ENCODE results near the gene MAST2. TPM values are rescaled to one million over a fixed set of nuclear protein-coding genes. Genes with fewer than 3 reads are reported as not detected.

MAST2 gene
- total RNA-seq, 1 donor from 2014 or later = 60.7 TPM

- no peak for DNase-seq (ENCODE audit: low spot score in 2 of 2, unreplicated experiment in 2 of 2)
- no peaks in the 10 kb centered on the region for H3K27me3 Mint-ChIP-seq (ENCODE audit: low read depth)
- H3K9me3 Mint-ChIP-seq = peaks cover 26% of the 10 kb centered on the region
- peak overlapping the region; percentile 88 for H3K27ac Mint-ChIP-seq
- peaks cover 31% of the 10 kb centered on the region for H3K36me3 Mint-ChIP-seq
- H3K4me3 Mint-ChIP-seq = no peak overlapping the region
- TF ChIP-seq, protein P1, sequence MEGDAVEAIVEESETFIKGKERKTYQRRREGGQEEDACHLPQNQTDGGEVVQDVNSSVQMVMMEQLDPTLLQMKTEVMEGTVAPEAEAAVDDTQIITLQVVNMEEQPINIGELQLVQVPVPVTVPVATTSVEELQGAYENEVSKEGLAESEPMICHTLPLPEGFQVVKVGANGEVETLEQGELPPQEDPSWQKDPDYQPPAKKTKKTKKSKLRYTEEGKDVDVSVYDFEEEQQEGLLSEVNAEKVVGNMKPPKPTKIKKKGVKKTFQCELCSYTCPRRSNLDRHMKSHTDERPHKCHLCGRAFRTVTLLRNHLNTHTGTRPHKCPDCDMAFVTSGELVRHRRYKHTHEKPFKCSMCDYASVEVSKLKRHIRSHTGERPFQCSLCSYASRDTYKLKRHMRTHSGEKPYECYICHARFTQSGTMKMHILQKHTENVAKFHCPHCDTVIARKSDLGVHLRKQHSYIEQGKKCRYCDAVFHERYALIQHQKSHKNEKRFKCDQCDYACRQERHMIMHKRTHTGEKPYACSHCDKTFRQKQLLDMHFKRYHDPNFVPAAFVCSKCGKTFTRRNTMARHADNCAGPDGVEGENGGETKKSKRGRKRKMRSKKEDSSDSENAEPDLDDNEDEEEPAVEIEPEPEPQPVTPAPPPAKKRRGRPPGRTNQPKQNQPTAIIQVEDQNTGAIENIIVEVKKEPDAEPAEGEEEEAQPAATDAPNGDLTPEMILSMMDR (IDR thresholded peaks at IDR 0.05; ENCODE audit: unreplicated experiment) = no peak
- peaks cover 14% of the 10 kb centered on the region for H3K4me1 Mint-ChIP-seq
Observed at GRCh38 chr1:45968941-45969666, 165.7 kb downstream of the MAST2 start.

GRCh38 chr1:45969866-45970265, 166.5 kb downstream of the MAST2 start:
- Mint-ChIP-seq H3K27me3 (ENCODE audit: low read depth) (no peaks in the 10 kb centered on the region), H3K4me3 (no peak overlapping the region), H3K27ac (no peak overlapping the region), H3K36me3 (peaks cover 23% of the 10 kb centered on the region), H3K4me1 (peaks cover 14% of the 10 kb centered on the region), H3K9me3 (peaks cover 18% of the 10 kb centered on the region)
- TF ChIP-seq, protein P1 (IDR thresholded peaks at IDR 0.05; ENCODE audit: unreplicated experiment) = no peak
- DNase-seq (ENCODE audit: low spot score in 2 of 2, unreplicated experiment in 2 of 2) = no peak

- DNase-seq (ENCODE audit: low spot score in 2 of 2, unreplicated experiment in 2 of 2) = no peak
- H3K4me3 Mint-ChIP-seq = no peak overlapping the region
- peaks cover 16% of the 10 kb centered on the region for H3K36me3 Mint-ChIP-seq
Observed at GRCh38 chr1:45971335-45971734, 167.9 kb downstream of the MAST2 start.

GRCh38 chr1:45971922-45972531, 168.6 kb downstream of the MAST2 start:
- no peaks in the 10 kb centered on the region for H3K27me3 Mint-ChIP-seq (ENCODE audit: low read depth)
- TF ChIP-seq, protein P1 (IDR thresholded peaks at IDR 0.05; ENCODE audit: unreplicated experiment) = no peak
- peaks cover 9% of the 10 kb centered on the region for H3K9me3 Mint-ChIP-seq
- peaks cover 19% of the 10 kb centered on the region for H3K4me1 Mint-ChIP-seq
- no peak for DNase-seq (ENCODE audit: low spot score in 2 of 2, unreplicated experiment in 2 of 2)
- H3K4me3 Mint-ChIP-seq = no peak overlapping the region
- peaks cover 16% of the 10 kb centered on the region for H3K36me3 Mint-ChIP-seq
- no peak overlapping the region for H3K27ac Mint-ChIP-seq

More at GRCh38 chr1:45971335-45971734, 167.9 kb downstream of the MAST2 start:
- peaks cover 14% of the 10 kb centered on the region for H3K4me1 Mint-ChIP-seq
- peaks cover 9% of the 10 kb centered on the region for H3K9me3 Mint-ChIP-seq
- no peaks in the 10 kb centered on the region for H3K27me3 Mint-ChIP-seq (ENCODE audit: low read depth)
- H3K27ac Mint-ChIP-seq = no peak overlapping the region
- TF ChIP-seq, protein P1 (IDR thresholded peaks at IDR 0.05; ENCODE audit: unreplicated experiment) = no peak

- no peak for DNase-seq (ENCODE audit: low spot score in 2 of 2, unreplicated experiment in 2 of 2)
- Mint-ChIP-seq H3K36me3 (peaks cover 16% of the 10 kb centered on the region), H3K4me3 (no peak overlapping the region), H3K4me1 (peaks cover 19% of the 10 kb centered on the region), H3K9me3 (peaks cover 9% of the 10 kb centered on the region), H3K27ac (no peak overlapping the region), H3K27me3 (ENCODE audit: low read depth) (no peaks in the 10 kb centered on the region)
- TF ChIP-seq, protein P1 (IDR thresholded peaks at IDR 0.05; ENCODE audit: unreplicated experiment) = no peak
Observed at GRCh38 chr1:45972621-45973020, 169.2 kb downstream of the MAST2 start.
